Ovary (tissue), 9 donors: ENCODE measurements around the gene BMPR2. TPM values are rescaled to one million over a fixed set of nuclear protein-coding genes. Genes with fewer than 3 reads are reported as not detected.
"Not testable (repeated sequence)": the region's sequence is repeated elsewhere in the genome, so short reads cannot be mapped to it uniquely, and the experiment has no call there.

Experiments used
- DNase-seq, 5 donors: peaks; one replicate each; pipeline ENCODE4 v3.0.0-alpha.2; 2019 to 2020
- H3K27ac ChIP-seq, 2 donors: fragments of 200-600 bp; one replicate each; pipeline versions ENCODE4 v1.5.1 to v1.8.0; 2019 to 2022
- H3K27me3 ChIP-seq: fragments of 200-600 bp; one replicate; pipeline ENCODE4 v1.8.0; 2022
- H3K36me3 ChIP-seq: fragments of 200-600 bp; sonication (generic); one replicate; pipeline ENCODE4 v1.5.1; 2019
- H3K4me1 ChIP-seq: one replicate; pipeline ENCODE4 v1.8.1; 2013; ENCODE audit warnings: mild to moderate bottlenecking, moderate library complexity; ENCODE audit not compliant: insufficient read depth
- H3K4me3 ChIP-seq: fragments of 200-600 bp; sonication (generic); one replicate; pipeline ENCODE4 v1.5.1; 2017
- H3K9me3 ChIP-seq, 2 donors: fragments of 200-600 bp in 1 of 2; sonication (generic) in 1 of 2; one replicate each; pipeline versions ENCODE4 v1.5.1 to v1.8.1; 2013 to 2019; ENCODE audit warnings: mild to moderate bottlenecking in 1 of 2, moderate library complexity in 1 of 2
- EP300 ChIP-seq: sonication (generic); formaldehyde crosslinking; IDR thresholded peaks from one replicate; pipeline ENCODE4 v1.6.1; 2017; ENCODE audit warnings: antibody characterized with exemption
- POLR2A ChIP-seq: fragments of 450-650 bp; IDR thresholded peaks from one replicate; pipeline ENCODE4 v1.6.1; 2017; ENCODE audit warnings: antibody characterized with exemption, mild to moderate bottlenecking, moderate library complexity
- WGBS, 3 donors: extraction: QIAGEN DNeasy Blood & Tissue Kit in 1 of 3; methylation state at CpG; one replicate each; pipeline versions ENCODE4 v1.1.5 to v1.1.7; 2013 to 2017; 5-methylcytosine and 5-hydroxymethylcytosine counted together
- intact Hi-C, 4 donors: fragments of 100-400 bp; cut with DNase I; formaldehyde crosslinking; loops; one replicate each; pipeline versions ENCODE4 v1.11.0 to v1.15.1; 2022 to 2023
- polyA plus RNA-seq, 2 donors: library from polyadenylated mRNA; stranded (reverse); fragments of 200-250 nt in 1 of 2; fragments of 350-450 nt in 1 of 2; fragmentation: Illumina TruSeq in 1 of 2; extraction: RNeasy Lipid Tissue Mini Kit (QIAGEN cat#74804) in 1 of 2; gene quantifications; one replicate each; pipeline ENCODE4 v1.2.3, GENCODE V29; 2013 to 2014
- total RNA-seq, 7 donors: library from RNA; depleted of rRNA in 2 of 7; stranded (reverse); fragments of >200 nt in 2 of 7; fragmentation: NEBNext Ultra II Directional in 3 of 7; extraction: Animal tissue kit (Norgen Biotek cat#: 25700) in 3 of 7; gene quantifications; one replicate each; pipeline versions ENCODE4 v1.1.0 to v1.2.4, GENCODE V29; 2016 to 2023
- TF ChIP-seq, protein P1 (sequence below), 3 donors: fragments of 450-650 bp in 2 of 3; fragments of 200-600 bp in 1 of 3; IDR thresholded peaks; one replicate each; pipeline versions ENCODE4 v1.5.1 to v1.8.0; 2016 to 2022; ENCODE audit warnings: antibody characterized with exemption in 3 of 3, mild to moderate bottlenecking in 1 of 3
- donor health status: DM: no; HTN: no; CAD: no; lungs with moderate emphysema.
- donor health status: DM: no; HTN: no; CAD: no.
- donor health status: Bipolar disorder and iron deficiency.
- donor health status: DM: yes; HTN: yes; CAD: no.
- donor health status: DM: no; HTN: no; CAD: no.
- donor health status: DM: yes; HTN: yes; CAD: no.

Gene BMPR2
- total and polyA plus RNA-seq, 9 donors = 14.5 to 55.5 (median 45.1) TPM

DNA sequence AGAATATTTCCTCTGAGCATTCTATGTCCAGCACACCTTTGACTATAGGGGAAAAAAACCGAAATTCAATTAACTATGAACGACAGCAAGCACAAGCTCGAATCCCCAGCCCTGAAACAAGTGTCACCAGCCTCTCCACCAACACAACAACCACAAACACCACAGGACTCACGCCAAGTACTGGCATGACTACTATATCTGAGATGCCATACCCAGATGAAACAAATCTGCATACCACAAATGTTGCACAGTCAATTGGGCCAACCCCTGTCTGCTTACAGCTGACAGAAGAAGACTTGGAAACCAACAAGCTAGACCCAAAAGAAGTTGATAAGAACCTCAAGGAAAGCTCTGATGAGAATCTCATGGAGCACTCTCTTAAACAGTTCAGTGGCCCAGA lies 179.2 kb downstream of the BMPR2 start:
- TF ChIP-seq EP300 = no peak
- no peak for TF ChIP-seq POLR2A
- TF ChIP-seq, protein P1, sequence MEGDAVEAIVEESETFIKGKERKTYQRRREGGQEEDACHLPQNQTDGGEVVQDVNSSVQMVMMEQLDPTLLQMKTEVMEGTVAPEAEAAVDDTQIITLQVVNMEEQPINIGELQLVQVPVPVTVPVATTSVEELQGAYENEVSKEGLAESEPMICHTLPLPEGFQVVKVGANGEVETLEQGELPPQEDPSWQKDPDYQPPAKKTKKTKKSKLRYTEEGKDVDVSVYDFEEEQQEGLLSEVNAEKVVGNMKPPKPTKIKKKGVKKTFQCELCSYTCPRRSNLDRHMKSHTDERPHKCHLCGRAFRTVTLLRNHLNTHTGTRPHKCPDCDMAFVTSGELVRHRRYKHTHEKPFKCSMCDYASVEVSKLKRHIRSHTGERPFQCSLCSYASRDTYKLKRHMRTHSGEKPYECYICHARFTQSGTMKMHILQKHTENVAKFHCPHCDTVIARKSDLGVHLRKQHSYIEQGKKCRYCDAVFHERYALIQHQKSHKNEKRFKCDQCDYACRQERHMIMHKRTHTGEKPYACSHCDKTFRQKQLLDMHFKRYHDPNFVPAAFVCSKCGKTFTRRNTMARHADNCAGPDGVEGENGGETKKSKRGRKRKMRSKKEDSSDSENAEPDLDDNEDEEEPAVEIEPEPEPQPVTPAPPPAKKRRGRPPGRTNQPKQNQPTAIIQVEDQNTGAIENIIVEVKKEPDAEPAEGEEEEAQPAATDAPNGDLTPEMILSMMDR (IDR thresholded peaks at IDR 0.05) = no peak
- Histone ChIP-seq H3K4me1 (no peaks in the 10 kb centered on the region), H3K9me3 (no peaks in the 10 kb centered on the region), H3K27me3 (no peaks in the 10 kb centered on the region), H3K4me3 (no peak overlapping the region), H3K27ac (no peak overlapping the region), H3K36me3 (no peaks in the 10 kb centered on the region)
- intact Hi-C loops = no loop called here
- DNase-seq = no peak
- 96 to 98% (median 96%) methylated on average over 4 of the region's 4 CpGs for WGBS, 3 donors

DNA sequence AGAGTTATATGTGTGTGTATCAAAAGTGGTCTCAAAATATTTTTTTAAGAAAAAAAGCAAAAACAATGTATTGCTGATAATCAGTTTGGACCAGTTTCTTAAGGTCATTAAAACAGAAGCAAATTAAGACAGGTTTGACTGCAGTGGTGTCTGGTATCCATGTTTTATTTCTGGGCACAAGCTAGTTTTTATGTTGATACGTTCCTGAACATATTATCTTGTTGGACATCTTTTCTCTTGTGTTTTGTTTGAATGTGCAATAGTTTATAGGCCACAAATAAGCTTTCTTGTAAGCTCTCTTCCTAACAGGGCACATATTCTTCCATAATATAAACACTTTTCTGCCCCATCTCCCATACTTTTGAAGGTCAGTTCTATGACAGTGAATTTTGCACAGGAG lies 184.1 kb downstream of the BMPR2 start:
- TF ChIP-seq, protein P1 (IDR thresholded peaks at IDR 0.05) = no peak
- Histone ChIP-seq H3K9me3 (no peaks in the 10 kb centered on the region), H3K27me3 (no peaks in the 10 kb centered on the region), H3K4me1 (no peaks in the 10 kb centered on the region), H3K36me3 (no peaks in the 10 kb centered on the region), H3K27ac (no peak overlapping the region), H3K4me3 (no peak overlapping the region)
- no peak for DNase-seq
- WGBS, 3 donors = 15 to 36% (median 16%) methylated on average over 1 of the region's 1 CpG
- intact Hi-C loops = no loop called here

DNA sequence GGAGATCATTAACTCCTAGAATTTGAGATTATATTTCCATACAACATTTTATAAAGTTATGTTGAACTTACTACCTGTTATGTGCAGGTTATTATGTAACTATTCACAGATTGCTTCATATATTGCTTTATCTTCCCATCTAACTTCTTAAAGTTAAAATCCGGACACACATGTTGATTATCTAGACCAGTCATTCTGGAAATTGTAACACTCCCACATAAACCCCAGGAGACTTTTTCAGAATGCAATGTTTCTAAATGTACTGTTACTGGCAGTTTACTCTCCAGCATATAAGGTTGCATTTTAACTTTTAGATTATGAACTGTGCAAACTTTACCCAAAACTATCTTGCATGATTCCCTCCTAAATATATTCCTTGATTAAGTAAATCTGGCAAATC lies 188.1 kb downstream of the BMPR2 start:
- Histone ChIP-seq H3K9me3 (no peaks in the 10 kb centered on the region), H3K4me1 (no peaks in the 10 kb centered on the region), H3K4me3 (no peak overlapping the region), H3K27me3 (no peaks in the 10 kb centered on the region), H3K36me3 (no peaks in the 10 kb centered on the region), H3K27ac (no peak overlapping the region)
- TF ChIP-seq, protein P1 (IDR thresholded peaks at IDR 0.05) = no peak
- TF ChIP-seq POLR2A (no peak), EP300 (no peak)
- intact Hi-C loops = no loop called here
- DNase-seq = no peak
- WGBS, 3 donors = 52 to 58% (median 54%) methylated on average over 1 of the region's 1 CpG

DNA sequence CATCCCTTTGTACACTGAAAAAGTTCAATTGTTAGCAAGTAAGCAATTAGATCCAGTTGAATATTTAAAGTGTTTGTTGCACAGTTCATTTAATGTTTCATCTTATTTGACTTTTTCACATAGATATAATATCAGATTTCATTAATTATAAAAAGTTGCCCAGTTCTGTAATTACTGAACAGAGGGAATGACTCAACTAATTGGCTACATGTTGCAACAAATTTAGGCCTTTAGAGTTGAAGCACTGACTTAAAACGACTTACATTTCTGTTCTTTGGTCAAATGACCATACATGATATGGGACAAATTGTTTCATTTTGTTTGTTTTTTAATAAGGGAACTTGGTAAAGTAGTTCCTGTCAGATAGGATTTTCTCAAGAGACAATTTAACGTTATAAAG lies 190.2 kb downstream of the BMPR2 start:
- Histone ChIP-seq H3K36me3 (no peaks in the 10 kb centered on the region), H3K4me1 (no peaks in the 10 kb centered on the region), H3K27ac (no peak overlapping the region), H3K27me3 (no peaks in the 10 kb centered on the region), H3K9me3 (no peaks in the 10 kb centered on the region), H3K4me3 (no peak overlapping the region)
- DNase-seq = no peak
- WGBS, 3 donors = 66% methylated on average over 2 of the region's 2 CpGs
- intact Hi-C loops = no loop called here
- no peak for TF ChIP-seq EP300
- TF ChIP-seq, protein P1 (IDR thresholded peaks at IDR 0.05) = no peak
- TF ChIP-seq POLR2A = no peak

DNA sequence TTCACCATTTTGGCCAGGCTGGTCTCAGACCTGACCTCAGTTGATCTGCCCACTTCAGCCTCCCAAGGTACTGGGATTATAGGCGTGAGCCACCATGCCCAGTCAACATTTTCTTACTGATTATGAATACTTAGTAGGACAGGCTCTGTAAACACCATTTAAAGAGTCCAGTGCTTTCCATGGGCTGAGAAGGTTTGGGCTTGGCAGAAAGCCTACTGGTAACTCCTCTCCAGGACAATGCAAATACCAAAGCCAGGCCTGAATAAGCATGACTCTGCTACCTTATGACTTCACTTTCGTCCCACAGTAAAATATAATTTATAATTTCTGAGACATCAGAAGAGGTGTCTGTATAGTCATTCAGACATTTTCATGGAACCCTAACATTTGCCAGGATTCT lies 198.4 kb downstream of the BMPR2 start:
- intact Hi-C loops = loop anchor here in 1 of 4 donors (10.0 kb wide), 1 partner anchor 880 kb away; no protein-coding TSS in a partner anchor
- no peaks in the 10 kb centered on the region for H3K27me3 ChIP-seq
- no peaks in the 10 kb centered on the region for H3K36me3 ChIP-seq
- H3K4me3 ChIP-seq = no peak overlapping the region
- H3K9me3 ChIP-seq = no peaks in the 10 kb centered on the region
- no peak overlapping the region for H3K27ac ChIP-seq
- no peak for DNase-seq
- no peaks in the 10 kb centered on the region for H3K4me1 ChIP-seq
- TF ChIP-seq POLR2A (no peak), EP300 (no peak)
- TF ChIP-seq, protein P1 (IDR thresholded peaks at IDR 0.05) = no peak
- 74 to 91% (median 84%) methylated on average over 2 of the region's 2 CpGs for WGBS, 3 donors

DNA sequence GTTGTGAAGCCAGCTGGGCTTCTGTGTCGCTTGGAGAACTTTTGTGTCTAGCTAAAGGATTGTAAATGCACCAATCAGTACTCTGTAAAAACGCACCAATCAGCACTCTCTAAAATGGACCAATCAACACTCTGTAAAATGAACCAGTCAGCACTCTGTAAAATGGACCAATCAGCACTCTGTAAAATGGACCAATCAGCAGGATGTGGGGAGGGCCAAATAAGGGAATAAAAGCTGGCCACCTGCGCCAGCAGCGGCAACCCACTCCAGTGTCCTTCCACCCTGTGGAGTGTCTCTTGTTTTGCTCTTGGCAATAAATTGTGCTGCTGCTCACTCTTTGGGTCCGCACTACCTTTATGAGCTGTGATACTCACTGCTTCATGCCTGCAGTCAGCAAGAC lies 199.1 kb downstream of the BMPR2 start:
- not testable (repeated sequence) for H3K27ac ChIP-seq, H3K27me3 ChIP-seq, H3K4me3 ChIP-seq, H3K9me3 ChIP-seq, H3K36me3 ChIP-seq, H3K4me1 ChIP-seq, DNase-seq
- WGBS, 3 donors = 94 to 97% (median 95%) methylated on average over 5 of the region's 5 CpGs
- intact Hi-C loops = loop anchor here in 1 of 4 donors (10.0 kb wide), 1 partner anchor 880 kb away; no protein-coding TSS in a partner anchor
